Esophagus squamous epithelium (tissue), 4 donors: ENCODE measurements around the gene CMTM7.

Source experiments
- CTCF ChIP-seq, 6 experiments: fragments of 450-650 bp in 4 of 6; fragments of 200-600 bp in 2 of 6; sonication (generic) in 2 of 6; IDR thresholded peaks; one replicate each; pipeline ENCODE4 v1.5.1; 2016 to 2019; ENCODE audit warnings: antibody characterized with exemption in 6 of 6, mild to moderate bottlenecking in 4 of 6, moderate library complexity in 4 of 6
- POLR2A ChIP-seq, 4 donors: fragments of 450-650 bp; IDR thresholded peaks; one replicate each; pipeline ENCODE4 v1.6.1; 2017; ENCODE audit warnings: antibody characterized with exemption in 4 of 4, mild to moderate bottlenecking in 4 of 4, moderate library complexity in 3 of 4

- TF ChIP-seq CTCF (IDR thresholded peaks at IDR 0.05): no peak
- TF ChIP-seq POLR2A (IDR thresholded peaks at IDR 0.05): no peak
These were observed 58.0 kb downstream of the CMTM7 start for GRCh38 chr3:32449691-32450090.
